CD14-positive monocyte (primary cell): Measurements from ENCODE around the gene TPRG1L. TPM values are rescaled to one million over a fixed set of nuclear protein-coding genes. Genes with fewer than 3 reads are reported as not detected.

Experiments
- DNase-seq, 3 donors: peaks; one replicate each; pipeline ENCODE4 v3.0.0-alpha.2; 2011 to 2022
- H2AFZ ChIP-seq: 2 replicates; pipeline ENCODE4 v1.6.0; 2012; ENCODE audit warnings: mild to moderate bottlenecking, low read depth, low read length, inconsistent platforms; ENCODE audit not compliant: insufficient read depth, poor library complexity, severe bottlenecking
- H3K27ac ChIP-seq, 2 donors: 1 replicate in 1 of 2; 2 replicates in 1 of 2; pipeline ENCODE4 v1.5.1; 2012 to 2013; ENCODE audit warnings: low read length in 2 of 2, control low read depth in 1 of 2, inconsistent platforms in 1 of 2, low read depth in 1 of 2, mild to moderate bottlenecking in 1 of 2
- H3K27me3 ChIP-seq, 2 donors: one replicate each; pipeline versions ENCODE4 v1.6.0 to v1.6.1; 2011 to 2013; ENCODE audit warnings: low read length in 2 of 2; ENCODE audit not compliant: control insufficient read depth in 2 of 2, insufficient read depth in 2 of 2
- H3K36me3 ChIP-seq, 2 donors: replicated peaks in 1 of 2; 1 replicate in 1 of 2; 2 replicates in 1 of 2; pipeline versions ENCODE4 v1.5.1 to v1.6.1; 2012 to 2013; ENCODE audit warnings: low read length in 2 of 2, control low read depth in 1 of 2, inconsistent platforms in 1 of 2, mild to moderate bottlenecking in 1 of 2; ENCODE audit not compliant: insufficient read depth in 2 of 2, control insufficient read depth in 1 of 2
- H3K4me1 ChIP-seq, 2 donors: 1 replicate in 1 of 2; 2 replicates in 1 of 2; pipeline versions ENCODE4 v1.5.1 to v1.6.1; 2012 to 2013; ENCODE audit warnings: low read length in 2 of 2, control low read depth in 1 of 2, inconsistent platforms in 1 of 2, mild to moderate bottlenecking in 1 of 2, moderate library complexity in 1 of 2; ENCODE audit not compliant: insufficient read depth in 2 of 2, control insufficient read depth in 1 of 2
- H3K4me2 ChIP-seq: replicated peaks from 2 replicates; pipeline ENCODE3; 2012; ENCODE audit warnings: low read length, moderate library complexity, mild to moderate bottlenecking; ENCODE audit not compliant: poor library complexity, severe bottlenecking; ENCODE audit errors: extremely low read depth
- H3K4me3 ChIP-seq, 3 experiments: fragments of 200-600 bp in 1 of 3; sonication (generic) in 1 of 3; replicated peaks in 1 of 3; 1 replicate in 2 of 3; 2 replicates in 1 of 3; pipeline ENCODE4 v1.5.1; 2011 to 2013; ENCODE audit warnings: low read length in 3 of 3, mild to moderate bottlenecking in 3 of 3, control low read depth in 2 of 3, low read depth in 2 of 3, inconsistent platforms in 1 of 3, moderate library complexity in 1 of 3
- H3K79me2 ChIP-seq: 2 replicates; pipeline ENCODE4 v1.6.0; 2012; ENCODE audit warnings: mild to moderate bottlenecking, control low read depth, inconsistent platforms, low read length, moderate library complexity; ENCODE audit not compliant: insufficient read depth
- H3K9ac ChIP-seq: 2 replicates; pipeline ENCODE4 v1.6.0; 2017; ENCODE audit warnings: low read length, mild to moderate bottlenecking; ENCODE audit not compliant: insufficient read depth, poor library complexity, severe bottlenecking
- H3K9me3 ChIP-seq, 2 donors: replicated peaks in 1 of 2; 1 replicate in 1 of 2; 2 replicates in 1 of 2; pipeline versions ENCODE4 v1.5.1 to v1.6.1; 2012 to 2013; ENCODE audit warnings: low read length in 2 of 2, control low read depth in 1 of 2; ENCODE audit not compliant: control insufficient read depth in 1 of 2, insufficient read depth in 1 of 2
- H4K20me1 ChIP-seq: 2 replicates; pipeline ENCODE4 v1.6.0; 2012; ENCODE audit warnings: mild to moderate bottlenecking, low read length, control low read depth, moderate library complexity; ENCODE audit not compliant: insufficient read depth
- H3K27ac Mint-ChIP-seq, 7 donors: one replicate each; pipeline ENCODE4 v1.8.0; 2020; ENCODE audit warnings: mild to moderate bottlenecking in 7 of 7, mixed read lengths in 7 of 7, moderate library complexity in 6 of 7, inconsistent platforms in 2 of 7
- H3K27me3 Mint-ChIP-seq, 3 donors: one replicate each; pipeline ENCODE4 v1.8.0; 2021 to 2022; ENCODE audit warnings: low read depth in 3 of 3, mild to moderate bottlenecking in 3 of 3, mixed read lengths in 3 of 3, moderate library complexity in 3 of 3, inconsistent platforms in 1 of 3
- H3K36me3 Mint-ChIP-seq, 2 donors: one replicate each; pipeline ENCODE4 v1.8.0; 2020; ENCODE audit warnings: mixed read lengths in 2 of 2, inconsistent platforms in 1 of 2, mild to moderate bottlenecking in 1 of 2
- H3K4me1 Mint-ChIP-seq: one replicate; pipeline ENCODE4 v1.8.0; 2020; ENCODE audit warnings: mild to moderate bottlenecking, mixed read lengths
- H3K4me3 Mint-ChIP-seq, 2 donors: one replicate each; pipeline ENCODE4 v1.8.0; 2020; ENCODE audit warnings: mild to moderate bottlenecking in 2 of 2, mixed read lengths in 2 of 2, moderate library complexity in 1 of 2
- H3K9me3 Mint-ChIP-seq, 7 donors: one replicate each; pipeline ENCODE4 v1.8.0; 2020 to 2022; ENCODE audit warnings: mixed read lengths in 7 of 7, mild to moderate bottlenecking in 6 of 7, moderate library complexity in 6 of 7, inconsistent platforms in 2 of 7
- CTCF ChIP-seq: fragments of 200-600 bp; IDR thresholded peaks from one replicate; pipeline ENCODE4 v1.8.0; 2022; ENCODE audit warnings: antibody characterized with exemption, mild to moderate bottlenecking
- WGBS: methylation state at CpG from one replicate; pipeline ENCODE4 v1.1.5; 2013; ENCODE audit warnings: missing lambda C conversion rate; ENCODE audit not compliant: insufficient coverage; 5-methylcytosine and 5-hydroxymethylcytosine counted together
- intact Hi-C, 2 donors: fragments of 100-400 bp; cut with micrococcal nuclease; formaldehyde crosslinking; loops; one replicate each; pipeline versions ENCODE4 v1.15.0 to v1.15.1; 2023
- polyA plus RNA-seq, 3 donors: library from polyadenylated mRNA; depleted of rRNA in 1 of 3; unstranded in 2 of 3; stranded (reverse) in 1 of 3; fragments of 300-500 nt in 2 of 3; fragments of >200 nt in 1 of 3; fragmentation: Illumina TruSeq in 2 of 3; gene quantifications; 1 replicate in 2 of 3; 2 replicates in 1 of 3; pipeline ENCODE4 v1.2.3, GENCODE V29; 2012 to 2021

TPRG1L gene
- polyA plus RNA-seq, 3 donors = 16.1 to 19.7 (median 18.5) TPM

- H3K4me3 Mint-ChIP-seq = peak overlapping the region; percentile 49 to 70
- intact Hi-C loops = loop anchor here in 1 of 2 donors (10.0 kb wide), 1 partner anchor 242 kb away; no protein-coding TSS in a partner anchor
These were observed 27.9 kb downstream of the TPRG1L start for GRCh38 chr1:3652548-3653285.

GRCh38 chr1:3653286-3653618 is 28.4 kb downstream of the TPRG1L start:
- no peak overlapping the region for H3K27ac ChIP-seq
- no peak overlapping the region for H3K9ac ChIP-seq
- H3K9me3 ChIP-seq = peaks cover 0 to 9% of the 10 kb centered on the region in 2 donors
- H2AFZ ChIP-seq = no peak overlapping the region
- peak overlapping the region; percentile 87 for H3K4me2 ChIP-seq
- H3K4me1 Mint-ChIP-seq = peaks cover 23% of the 10 kb centered on the region
- H3K4me3 Mint-ChIP-seq = peak overlapping the region in 1 of 2 donors; percentile 54
- no peak for DNase-seq
- H3K4me1 ChIP-seq = peaks cover 36 to 47% of the 10 kb centered on the region in 2 donors
- peaks cover 4% of the 10 kb centered on the region for H4K20me1 ChIP-seq
- peaks cover 6% of the 10 kb centered on the region in 2 donors for H3K36me3 Mint-ChIP-seq
- peaks cover 36 to 72% of the 10 kb centered on the region in 2 donors for H3K27me3 ChIP-seq
- peaks cover 0 to under 1% of the 10 kb centered on the region in 2 donors for H3K36me3 ChIP-seq
- H3K27me3 Mint-ChIP-seq = peaks cover 51 to 77% (median 66%) of the 10 kb centered on the region in 3 donors
- 39% methylated on average over 10 of the region's 10 CpGs for WGBS
- H3K79me2 ChIP-seq = peaks cover 9% of the 10 kb centered on the region
- intact Hi-C loops = loop anchor here in 1 of 2 donors (10.0 kb wide), 1 partner anchor 242 kb away; no protein-coding TSS in a partner anchor
- no peak overlapping the region for H3K4me3 ChIP-seq
- no peak overlapping the region for H3K27ac Mint-ChIP-seq
- H3K9me3 Mint-ChIP-seq = peaks cover 0 to 15% (median 5%) of the 10 kb centered on the region in 7 donors
- TF ChIP-seq CTCF = no peak

More at GRCh38 chr1:3652548-3653285, 27.9 kb downstream of the TPRG1L start:
- H3K27me3 Mint-ChIP-seq = peaks cover 50 to 72% (median 61%) of the 10 kb centered on the region in 3 donors
- Histone ChIP-seq H3K4me1 (peaks cover 36 to 48% of the 10 kb centered on the region in 2 donors), H3K4me2 (peak overlapping the region; percentile 87), H3K4me3 (peak overlapping the region in 1 of 3 experiments; percentile 47), H3K27me3 (peaks cover 36 to 67% of the 10 kb centered on the region in 2 donors), H3K36me3 (peaks cover 0 to 6% of the 10 kb centered on the region in 2 donors), H4K20me1 (peaks cover 4% of the 10 kb centered on the region), H3K9ac (no peak overlapping the region), H2AFZ (peak overlapping the region; percentile 46), H3K9me3 (peaks cover 0 to 9% of the 10 kb centered on the region in 2 donors), H3K27ac (no peak overlapping the region), H3K79me2 (peaks cover 9% of the 10 kb centered on the region)
- peaks cover 6% of the 10 kb centered on the region in 2 donors for H3K36me3 Mint-ChIP-seq
- no peak for DNase-seq
- WGBS = 3% methylated on average over 68 of the region's 68 CpGs
- no peak for TF ChIP-seq CTCF
- peaks cover 26% of the 10 kb centered on the region for H3K4me1 Mint-ChIP-seq
- H3K9me3 Mint-ChIP-seq = peaks cover 0 to 15% (median 5%) of the 10 kb centered on the region in 7 donors
- H3K27ac Mint-ChIP-seq = no peak overlapping the region
